Measurements from ENCODE around the gene UBFD1.
"Not testable (repeated sequence)": the region's sequence is repeated elsewhere in the genome, so short reads cannot be mapped to it uniquely, and the experiment has no call there.

UBFD1 gene

GRCh38 chr16:23590181-23590580 is 32.7 kb downstream of the UBFD1 start:
- no peak for DNase-seq (ENCODE audit: low spot score)
- no peaks in the 10 kb centered on the region for H3K9me3 Mint-ChIP-seq
- H3K4me3 Mint-ChIP-seq = no peak overlapping the region
- peaks cover 7% of the 10 kb centered on the region for H3K4me1 Mint-ChIP-seq (ENCODE audit: low read depth)
- H3K36me3 Mint-ChIP-seq (ENCODE audit: low read depth) = peaks cover 30% of the 10 kb centered on the region
- no peaks in the 10 kb centered on the region for H3K27me3 Mint-ChIP-seq (ENCODE audit: low read depth)
- no peak overlapping the region for H3K27ac Mint-ChIP-seq

- H3K27ac Mint-ChIP-seq = no peak overlapping the region
- no peak overlapping the region for H3K4me3 Mint-ChIP-seq
- DNase-seq (ENCODE audit: low spot score) = no peak
- no peaks in the 10 kb centered on the region for H3K27me3 Mint-ChIP-seq (ENCODE audit: low read depth)
- peaks cover 14% of the 10 kb centered on the region for H3K4me1 Mint-ChIP-seq (ENCODE audit: low read depth)
- H3K9me3 Mint-ChIP-seq = no peaks in the 10 kb centered on the region
- H3K36me3 Mint-ChIP-seq (ENCODE audit: low read depth) = peaks cover 26% of the 10 kb centered on the region
Observed at GRCh38 chr16:23594186-23594585, 36.7 kb downstream of the UBFD1 start.

GRCh38 chr16:23595246-23595950 is 37.9 kb downstream of the UBFD1 start:
- DNase-seq (ENCODE audit: low spot score) = peak; percentile 6
- Mint-ChIP-seq H3K4me3 (peak overlapping the region; percentile 86), H3K27ac (peak overlapping the region; percentile 67), H3K27me3 (ENCODE audit: low read depth) (no peaks in the 10 kb centered on the region), H3K36me3 (ENCODE audit: low read depth) (peaks cover 21% of the 10 kb centered on the region), H3K4me1 (ENCODE audit: low read depth) (peaks cover 14% of the 10 kb centered on the region), H3K9me3 (no peaks in the 10 kb centered on the region)

- peak within 1 kb of the TSS; percentile 86 for H3K4me3 Mint-ChIP-seq
- H3K36me3 Mint-ChIP-seq (ENCODE audit: low read depth) = peaks cover 17% of the 10 kb centered on the region
- H3K9me3 Mint-ChIP-seq = no peaks in the 10 kb centered on the region
- DNase-seq (ENCODE audit: low spot score) = peak; percentile 94
- no peaks in the 10 kb centered on the region for H3K27me3 Mint-ChIP-seq (ENCODE audit: low read depth)
- peak within 1 kb of the TSS; percentile 87 for H3K27ac Mint-ChIP-seq
- H3K4me1 Mint-ChIP-seq (ENCODE audit: low read depth) = peaks cover 14% of the 10 kb centered on the region
Observed at GRCh38 chr16:23595951-23596720, 38.6 kb downstream of the UBFD1 start, which contains the start of gene NDUFAB1. Gene NDUFAB1 (minus strand): TSS chr16:23596316. CDS start chr16:23596290, 26 bp downstream.

GRCh38 chr16:23597003-23597756 is 39.7 kb downstream of the UBFD1 start:
- peaks cover 10% of the 10 kb centered on the region for H3K4me1 Mint-ChIP-seq (ENCODE audit: low read depth)
- H3K9me3 Mint-ChIP-seq = no peaks in the 10 kb centered on the region
- peak overlapping the region; percentile 48 for H3K4me3 Mint-ChIP-seq
- peak overlapping the region; percentile 74 for H3K27ac Mint-ChIP-seq
- no peaks in the 10 kb centered on the region for H3K27me3 Mint-ChIP-seq (ENCODE audit: low read depth)
- peaks cover 12% of the 10 kb centered on the region for H3K36me3 Mint-ChIP-seq (ENCODE audit: low read depth)
- DNase-seq (ENCODE audit: low spot score) = no peak

- Mint-ChIP-seq H3K27me3 (ENCODE audit: low read depth) (no peaks in the 10 kb centered on the region), H3K4me3 (no peak overlapping the region), H3K4me1 (ENCODE audit: low read depth) (no peaks in the 10 kb centered on the region), H3K27ac (no peak overlapping the region), H3K36me3 (ENCODE audit: low read depth) (peaks cover 17% of the 10 kb centered on the region), H3K9me3 (no peaks in the 10 kb centered on the region)
- no peak for DNase-seq (ENCODE audit: low spot score)
Observed at GRCh38 chr16:23607726-23608125, 50.2 kb downstream of the UBFD1 start.

- H3K27ac Mint-ChIP-seq = no peak overlapping the region
- peaks cover 16% of the 10 kb centered on the region for H3K36me3 Mint-ChIP-seq (ENCODE audit: low read depth)
- no peaks in the 10 kb centered on the region for H3K9me3 Mint-ChIP-seq
- no peaks in the 10 kb centered on the region for H3K4me1 Mint-ChIP-seq (ENCODE audit: low read depth)
- no peak overlapping the region for H3K4me3 Mint-ChIP-seq
- H3K27me3 Mint-ChIP-seq (ENCODE audit: low read depth) = no peaks in the 10 kb centered on the region
- no peak for DNase-seq (ENCODE audit: low spot score)
Observed at GRCh38 chr16:23608194-23608593, 50.7 kb downstream of the UBFD1 start.

- no peaks in the 10 kb centered on the region for H3K9me3 Mint-ChIP-seq
- H3K27me3 Mint-ChIP-seq (ENCODE audit: low read depth) = no peaks in the 10 kb centered on the region
- peaks cover 11% of the 10 kb centered on the region for H3K36me3 Mint-ChIP-seq (ENCODE audit: low read depth)
- DNase-seq (ENCODE audit: low spot score) = no peak
- no peak overlapping the region for H3K4me3 Mint-ChIP-seq
- no peak overlapping the region for H3K27ac Mint-ChIP-seq
- H3K4me1 Mint-ChIP-seq (ENCODE audit: low read depth) = no peaks in the 10 kb centered on the region
Observed at GRCh38 chr16:23609929-23610328, 52.4 kb downstream of the UBFD1 start.

GRCh38 chr16:23610905-23611304 is 53.4 kb downstream of the UBFD1 start:
- H3K27me3 Mint-ChIP-seq (ENCODE audit: low read depth); DNase-seq (ENCODE audit: low spot score); H3K27ac Mint-ChIP-seq; H3K4me1 Mint-ChIP-seq (ENCODE audit: low read depth); H3K4me3 Mint-ChIP-seq; H3K9me3 Mint-ChIP-seq: not testable (repeated sequence)
- peaks cover 13% of the 10 kb centered on the region for H3K36me3 Mint-ChIP-seq (ENCODE audit: low read depth)

- Mint-ChIP-seq H3K9me3 (no peaks in the 10 kb centered on the region), H3K4me1 (ENCODE audit: low read depth) (no peaks in the 10 kb centered on the region), H3K27me3 (ENCODE audit: low read depth) (no peaks in the 10 kb centered on the region), H3K36me3 (ENCODE audit: low read depth) (peaks cover 18% of the 10 kb centered on the region), H3K4me3 (no peak overlapping the region), H3K27ac (no peak overlapping the region)
- DNase-seq (ENCODE audit: low spot score) = no peak
Observed at GRCh38 chr16:23611936-23612335, 54.4 kb downstream of the UBFD1 start.

- DNase-seq (ENCODE audit: low spot score) = no peak
- no peak overlapping the region for H3K27ac Mint-ChIP-seq
- H3K36me3 Mint-ChIP-seq (ENCODE audit: low read depth) = peaks cover 28% of the 10 kb centered on the region
- no peaks in the 10 kb centered on the region for H3K27me3 Mint-ChIP-seq (ENCODE audit: low read depth)
- H3K4me1 Mint-ChIP-seq (ENCODE audit: low read depth) = no peaks in the 10 kb centered on the region
- H3K9me3 Mint-ChIP-seq = no peaks in the 10 kb centered on the region
- no peak overlapping the region for H3K4me3 Mint-ChIP-seq
Observed at GRCh38 chr16:23615805-23616204, 58.3 kb downstream of the UBFD1 start.
